SU-DHL-6 (cell line): ENCODE measurements around the gene EPB41L2.

ENCODE experiments used
- CTCF ChIP-seq: fragments of 200-600 bp; sonication (generic); IDR thresholded peaks from one replicate; pipeline ENCODE4 v1.5.1; 2017; ENCODE audit warnings: antibody characterized with exemption, mild to moderate bottlenecking, low read length, moderate library complexity; ENCODE audit not compliant: insufficient read depth, poor library complexity, severe bottlenecking
- EZH2phosphoT487 ChIP-seq: fragments of 200-600 bp; sonication (generic), shearing (Covaris generic); conservative IDR thresholded peaks from 2 replicates; pipeline ENCODE4 v1.6.1; 2018; ENCODE audit warnings: mild to moderate bottlenecking, antibody characterized with exemption, low read length, moderate library complexity, mixed read lengths

- no peak for TF ChIP-seq CTCF
- no peak for TF ChIP-seq EZH2phosphoT487
Observed at GRCh38 chr6:130869681-130870080, 193.4 kb downstream of the EPB41L2 start.
